Measurements from ENCODE around the gene TLNRD1.

The TLNRD1 gene

DNA sequence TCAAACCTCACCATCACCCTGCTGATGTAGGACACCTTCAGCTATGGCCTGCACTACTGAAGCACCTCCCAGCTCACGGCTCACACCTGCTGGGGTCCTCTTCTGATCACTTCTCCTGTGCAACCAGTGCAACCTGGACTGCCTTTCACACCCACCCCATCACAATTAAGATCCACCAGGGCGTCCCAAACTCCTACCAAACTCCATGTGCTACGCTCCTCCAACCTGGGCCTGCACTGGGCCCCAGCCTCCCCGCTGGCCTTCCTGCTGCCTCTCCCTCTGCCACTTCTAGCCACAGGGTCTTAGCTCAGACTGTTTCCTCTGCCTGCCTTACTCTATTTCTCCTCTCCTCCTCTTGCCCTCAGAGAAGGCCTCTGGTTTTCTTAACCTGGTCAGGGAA lies 23.9 kb upstream of the TLNRD1 start:
- no peak for TF ChIP-seq CTCF (IDR thresholded peaks at IDR 0.05; ENCODE audit: borderline replicate concordance, control extremely low read depth, extremely low read depth, insufficient read depth, missing control alignments)
- in situ Hi-C loops (cut with MboI; ENCODE audit: low sequenced_read_pairs, unreplicated experiment): loop anchor here (10.0 to 25.0 kb wide), 2 partner anchors 285 to 522 kb away; no protein-coding TSS in a partner anchor
- no peak for DNase-seq (ENCODE audit: low spot score)

- no peak for DNase-seq (ENCODE audit: low spot score)
- in situ Hi-C loops (cut with MboI; ENCODE audit: low sequenced_read_pairs, unreplicated experiment): loop anchor here (10.0 to 25.0 kb wide), 2 partner anchors 285 to 523 kb away; no protein-coding TSS in a partner anchor
- peak; percentile 40 for TF ChIP-seq CTCF (IDR thresholded peaks at IDR 0.05; ENCODE audit: borderline replicate concordance, control extremely low read depth, extremely low read depth, insufficient read depth, missing control alignments)
Observed at GRCh38 chr15:80977627-80978036, 23.1 kb upstream of the TLNRD1 start.

DNA sequence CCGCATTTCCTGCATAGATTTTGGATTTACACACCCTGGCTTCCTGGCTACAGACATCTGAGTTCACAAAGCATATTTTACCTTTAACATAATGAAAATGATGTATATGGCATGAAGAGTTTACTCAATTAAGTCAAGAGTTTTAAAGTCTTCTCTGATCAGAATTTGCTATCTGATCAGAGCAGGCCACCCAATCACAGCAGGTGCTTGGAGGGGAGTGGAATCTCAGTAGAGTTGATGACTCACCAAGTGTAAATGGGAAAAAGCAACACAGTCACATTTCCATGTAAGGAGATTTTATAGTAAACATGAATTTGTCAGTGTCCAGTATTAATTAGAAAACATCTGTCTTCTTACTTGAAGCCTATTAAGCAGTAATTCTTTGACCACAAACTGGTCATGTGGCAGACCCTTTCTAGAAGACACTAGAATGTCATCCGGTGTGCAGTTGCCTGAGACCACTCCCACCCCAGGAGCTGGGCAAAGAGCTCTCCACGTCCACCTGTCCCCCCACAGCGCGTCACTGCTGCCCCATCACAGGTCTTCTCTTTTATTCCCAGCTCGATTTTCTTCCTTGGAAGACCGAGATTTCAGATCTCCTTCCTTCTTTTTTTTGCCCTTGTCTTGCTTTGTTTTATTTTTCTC lies 21.9 kb upstream of the TLNRD1 start:
- no peak for TF ChIP-seq CTCF (IDR thresholded peaks at IDR 0.05; ENCODE audit: borderline replicate concordance, control extremely low read depth, extremely low read depth, insufficient read depth, missing control alignments)
- in situ Hi-C loops (cut with MboI; ENCODE audit: low sequenced_read_pairs, unreplicated experiment): loop anchor here (10.0 to 25.0 kb wide), 2 partner anchors 283 to 524 kb away; no protein-coding TSS in a partner anchor
- DNase-seq (ENCODE audit: low spot score): no peak

GRCh38 chr15:80979538-80980200 lies 21.1 kb upstream of the TLNRD1 start:
- in situ Hi-C loops (cut with MboI; ENCODE audit: low sequenced_read_pairs, unreplicated experiment): loop anchor here (10.0 to 25.0 kb wide), 2 partner anchors 283 to 525 kb away; no protein-coding TSS in a partner anchor
- no peak for DNase-seq (ENCODE audit: low spot score)
- TF ChIP-seq CTCF (IDR thresholded peaks at IDR 0.05; ENCODE audit: borderline replicate concordance, control extremely low read depth, extremely low read depth, insufficient read depth, missing control alignments): no peak

- in situ Hi-C loops (cut with MboI; ENCODE audit: low sequenced_read_pairs, unreplicated experiment): loop anchor here (25.0 kb wide), 1 partner anchor 280 kb away; no protein-coding TSS in a partner anchor
- peak; percentile 59 for DNase-seq (ENCODE audit: low spot score)
- peak; percentile 38 for TF ChIP-seq CTCF (IDR thresholded peaks at IDR 0.05; ENCODE audit: borderline replicate concordance, control extremely low read depth, extremely low read depth, insufficient read depth, missing control alignments)
Observed at GRCh38 chr15:80982205-80982604, 18.5 kb upstream of the TLNRD1 start.

- no peak for DNase-seq (ENCODE audit: low spot score)
- in situ Hi-C loops (cut with MboI; ENCODE audit: low sequenced_read_pairs, unreplicated experiment): loop anchor here (25.0 kb wide), 1 partner anchor 279 kb away; no protein-coding TSS in a partner anchor
- TF ChIP-seq CTCF (IDR thresholded peaks at IDR 0.05; ENCODE audit: borderline replicate concordance, control extremely low read depth, extremely low read depth, insufficient read depth, missing control alignments): no peak
Observed at GRCh38 chr15:80982839-80983238, 17.9 kb upstream of the TLNRD1 start.

Measured in GM13976 (cell line).